HEK293 (cell line): ENCODE results near the gene TTC23L.

Experiments used
- CTCF ChIA-PET: fragments of 350-600 bp; formaldehyde crosslinking; extraction: SDS; loops from one replicate; lab custom pipeline; 2021; ENCODE audit warnings: antibody characterized with exemption; lab: Yijun Ruan, JAX
- POLR2A ChIA-PET: fragments of 300-600 bp; formaldehyde crosslinking; extraction: SDS; loops from one replicate; lab custom pipeline; 2020; ENCODE audit warnings: antibody characterized with exemption, inconsistent platforms; lab: Yijun Ruan, JAX
- H3K27ac ChIP-seq: fragments of 200-500 bp; sonication (Bioruptor generic); 2 replicates; pipeline ENCODE4 v1.5.1; 2014; ENCODE audit warnings: low read depth, low read length, control low read depth, inconsistent platforms; ENCODE audit errors: extremely low read depth
- H3K36me3 ChIP-seq, 2 experiments: fragments of 200-500 bp in 1 of 2; sonication (Bioruptor generic) in 1 of 2; 1 replicate in 1 of 2; 2 replicates in 1 of 2; pipeline ENCODE4 v1.5.1; 2014 to 2017; ENCODE audit warnings: inconsistent platforms in 2 of 2, low read length in 2 of 2; ENCODE audit not compliant: control insufficient read depth in 2 of 2, insufficient read depth in 1 of 2
- H3K4me1 ChIP-seq: fragments of 200-500 bp; sonication (Bioruptor generic); 2 replicates; pipeline ENCODE4 v1.5.1; 2014; ENCODE audit warnings: mild to moderate bottlenecking, low read length, inconsistent platforms; ENCODE audit not compliant: control insufficient read depth, insufficient read depth
- H3K4me3 ChIP-seq: 2 replicates; pipeline ENCODE4 v1.5.1; 2011; ENCODE audit warnings: low read depth, mild to moderate bottlenecking, control low read depth, low read length, moderate library complexity
- H3K9me3 ChIP-seq: fragments of 200-500 bp; sonication (Bioruptor generic); 2 replicates; pipeline ENCODE4 v1.5.1; 2014; ENCODE audit warnings: low read depth, low read length, inconsistent platforms; ENCODE audit not compliant: control insufficient read depth, insufficient read depth
- GLI4 ChIP-seq: fragments of 450-650 bp; formaldehyde crosslinking; IDR thresholded peaks from 2 replicates; pipeline ENCODE4 v1.5.1; 2016; ENCODE audit warnings: missing biosample characterization, missing genetic modification characterization
- IKZF3 ChIP-seq: fragments of 450-650 bp; IDR thresholded peaks from 2 replicates; pipeline ENCODE4 v1.5.0; 2018; ENCODE audit warnings: missing biosample characterization, mild to moderate bottlenecking, missing genetic modification characterization, moderate library complexity
- KLF1 ChIP-seq: fragments of 450-650 bp; formaldehyde crosslinking; IDR thresholded peaks from 2 replicates; pipeline ENCODE4 v1.5.1; 2016; ENCODE audit warnings: missing biosample characterization, missing genetic modification characterization
- MYNN ChIP-seq: fragments of 450-650 bp; formaldehyde crosslinking; IDR thresholded peaks from 2 replicates; pipeline ENCODE4 v1.5.1; 2016; ENCODE audit warnings: missing biosample characterization, missing genetic modification characterization, borderline replicate concordance
- OSR2 ChIP-seq: fragments of 450-650 bp; formaldehyde crosslinking; IDR thresholded peaks from 2 replicates; pipeline ENCODE4 v1.5.1; 2016; ENCODE audit warnings: missing biosample characterization, missing genetic modification characterization
- SETDB1 ChIP-seq: IDR thresholded peaks from one replicate; pipeline ENCODE4 v1.6.1; 2017; ENCODE audit warnings: mild to moderate bottlenecking, low read length, moderate library complexity, mixed read lengths; ENCODE audit not compliant: insufficient read length
- WT1 ChIP-seq: fragments of 450-650 bp; formaldehyde crosslinking; IDR thresholded peaks from 2 replicates; pipeline ENCODE4 v1.5.1; 2016; ENCODE audit warnings: missing biosample characterization, missing genetic modification characterization
- ZBTB8A ChIP-seq: fragments of 450-650 bp; formaldehyde crosslinking; IDR thresholded peaks from 2 replicates; pipeline ENCODE4 v1.5.1; 2016; ENCODE audit warnings: missing biosample characterization, missing genetic modification characterization
- ZNF274 ChIP-seq, 2 experiments: fragments of 200-500 bp in 1 of 2; fragments of 450-650 bp in 1 of 2; sonication (Bioruptor generic) in 1 of 2; formaldehyde crosslinking in 1 of 2; IDR thresholded peaks; 2 replicates each; pipeline versions ENCODE4 v1.5.1 to v1.6.1; 2014 to 2016; ENCODE audit warnings: borderline replicate concordance in 1 of 2, inconsistent platforms in 1 of 2, low read length in 1 of 2, missing biosample characterization in 1 of 2, missing genetic modification characterization in 1 of 2
- ZNF335 ChIP-seq: fragments of 450-650 bp; formaldehyde crosslinking; conservative IDR thresholded peaks from 2 replicates; pipeline ENCODE4 v1.5.1; 2016; ENCODE audit warnings: missing biosample characterization, missing genetic modification characterization
- ZNF350 ChIP-seq: fragments of 450-650 bp; formaldehyde crosslinking; IDR thresholded peaks from 2 replicates; pipeline ENCODE4 v1.5.0; 2017; ENCODE audit warnings: missing biosample characterization, mild to moderate bottlenecking, missing genetic modification characterization
- ZNF37A ChIP-seq: fragments of 450-650 bp; IDR thresholded peaks from 2 replicates; pipeline ENCODE4 v1.5.1; 2018; ENCODE audit warnings: missing biosample characterization, missing genetic modification characterization
- ZNF394 ChIP-seq: fragments of 450-650 bp; formaldehyde crosslinking; IDR thresholded peaks from 2 replicates; pipeline ENCODE4 v1.5.1; 2016; ENCODE audit warnings: missing biosample characterization, missing genetic modification characterization, mild to moderate bottlenecking, moderate library complexity, borderline replicate concordance
- ZNF426 ChIP-seq: fragments of 450-650 bp; formaldehyde crosslinking; IDR thresholded peaks from 2 replicates; pipeline ENCODE4 v1.5.1; 2017; ENCODE audit warnings: missing biosample characterization, missing genetic modification characterization, mild to moderate bottlenecking, inconsistent platforms, moderate library complexity
- ZNF433 ChIP-seq: fragments of 450-650 bp; formaldehyde crosslinking; IDR thresholded peaks from 2 replicates; pipeline ENCODE4 v1.5.1; 2016; ENCODE audit warnings: missing biosample characterization, missing genetic modification characterization, low read depth
- ZNF473 ChIP-seq: fragments of 450-650 bp; formaldehyde crosslinking; IDR thresholded peaks from 2 replicates; pipeline ENCODE4 v1.5.1; 2017; ENCODE audit warnings: missing biosample characterization, missing genetic modification characterization
- ZNF48 ChIP-seq: fragments of 450-650 bp; formaldehyde crosslinking; IDR thresholded peaks from 2 replicates; pipeline ENCODE4 v1.5.1; 2016; ENCODE audit warnings: missing biosample characterization, missing genetic modification characterization
- ZNF488 ChIP-seq: fragments of 450-650 bp; formaldehyde crosslinking; IDR thresholded peaks from 2 replicates; pipeline ENCODE4 v1.5.1; 2016; ENCODE audit warnings: missing biosample characterization, missing genetic modification characterization
- ZNF514 ChIP-seq: fragments of 450-650 bp; formaldehyde crosslinking; IDR thresholded peaks from 2 replicates; pipeline ENCODE4 v1.5.1; 2016; ENCODE audit warnings: missing biosample characterization, missing genetic modification characterization
- ZNF530 ChIP-seq: fragments of 450-650 bp; formaldehyde crosslinking; IDR thresholded peaks from 2 replicates; pipeline ENCODE4 v1.5.1; 2016; ENCODE audit warnings: low read depth, missing biosample characterization, missing genetic modification characterization
- ZNF549 ChIP-seq: fragments of 450-650 bp; IDR thresholded peaks from 2 replicates; pipeline ENCODE4 v1.5.1; 2018; ENCODE audit warnings: missing biosample characterization, missing genetic modification characterization, mild to moderate bottlenecking, inconsistent platforms, moderate library complexity
- ZNF555 ChIP-seq: fragments of 450-650 bp; formaldehyde crosslinking; conservative IDR thresholded peaks from 2 replicates; pipeline ENCODE4 v1.5.1; 2017; ENCODE audit warnings: missing biosample characterization, mild to moderate bottlenecking, missing genetic modification characterization, inconsistent platforms
- ZNF610 ChIP-seq: fragments of 450-650 bp; formaldehyde crosslinking; IDR thresholded peaks from 2 replicates; pipeline ENCODE4 v1.5.1; 2016; ENCODE audit warnings: missing biosample characterization, missing genetic modification characterization, borderline replicate concordance
- ZNF629 ChIP-seq: fragments of 450-650 bp; formaldehyde crosslinking; IDR thresholded peaks from 2 replicates; pipeline ENCODE4 v1.5.1; 2017; ENCODE audit warnings: missing biosample characterization, missing genetic modification characterization
- ZNF707 ChIP-seq: fragments of 450-650 bp; formaldehyde crosslinking; IDR thresholded peaks from 2 replicates; pipeline ENCODE4 v1.5.1; 2016; ENCODE audit warnings: missing biosample characterization, missing genetic modification characterization
- ZNF776 ChIP-seq: fragments of 450-650 bp; formaldehyde crosslinking; IDR thresholded peaks from 2 replicates; pipeline ENCODE4 v1.5.0; 2017; ENCODE audit warnings: missing biosample characterization, missing genetic modification characterization, borderline replicate concordance
- TF ChIP-seq, protein P1 (sequence below): fragments of 450-650 bp; formaldehyde crosslinking; IDR thresholded peaks from 2 replicates; pipeline ENCODE4 v1.5.1; 2017; ENCODE audit warnings: missing biosample characterization, missing genetic modification characterization
- TF ChIP-seq, protein P2 (sequence below): fragments of 450-650 bp; formaldehyde crosslinking; IDR thresholded peaks from 2 replicates; pipeline ENCODE4 v1.5.1; 2016; ENCODE audit warnings: missing biosample characterization, missing genetic modification characterization
- TF ChIP-seq, protein P3 (sequence below): fragments of 450-650 bp; formaldehyde crosslinking; IDR thresholded peaks from 2 replicates; pipeline ENCODE4 v1.5.1; 2016; ENCODE audit warnings: missing biosample characterization, missing genetic modification characterization

TTC23L gene

GRCh38 chr5:34914671-34915138 is 75.7 kb downstream of the TTC23L start:
- peaks cover 41 to 42% of the 10 kb centered on the region in 2 experiments for H3K36me3 ChIP-seq
- CTCF ChIA-PET: interaction anchor here (0.6 to 2.8 kb wide), 9 partner anchors 9 to 439 kb away, joined by 3 to 8 read pairs (median 4); no protein-coding TSS in a partner anchor
- H3K27ac ChIP-seq: peak overlapping the region; percentile 95
- H3K4me1 ChIP-seq: peaks cover 6% of the 10 kb centered on the region; the same call in 1 of the 2 replicates
- no peaks in the 10 kb centered on the region for H3K9me3 ChIP-seq
- POLR2A ChIA-PET: interaction anchor here (0.9 to 6.1 kb wide), 18 partner anchors 8 to 317 kb away, joined by 3 to 152 read pairs (median 6); partner anchors contain the start of genes DNAJC21, RAI14 and TTC23L
- peak overlapping the region; percentile 78 for H3K4me3 ChIP-seq
- TF ChIP-seq ZNF394 (no peak), GLI4 (tag by site-specific recombination) (no peak), ZNF473 (no peak), ZNF629 (tag by site-specific recombination) (no peak), IKZF3 (no peak), ZNF707 (tag by site-specific recombination) (no peak), MYNN (tag by site-specific recombination) (peak; percentile 70), ZNF488 (tag by site-specific recombination) (no peak), ZNF426 (no peak), ZNF335 (tag by site-specific recombination) (no peak), ZNF555 (tag by site-specific recombination) (no peak), KLF1 (tag by site-specific recombination) (no peak), ZNF549 (tag by site-specific recombination) (no peak), ZNF530 (tag by site-specific recombination) (no peak), SETDB1 (no peak), WT1 (no peak), OSR2 (no peak), ZNF776 (tag by site-specific recombination) (no peak), ZNF610 (tag by site-specific recombination) (no peak), ZNF514 (tag by site-specific recombination) (no peak), ZNF433 (tag by site-specific recombination) (no peak), ZNF37A (tag by site-specific recombination) (no peak), ZBTB8A (tag by site-specific recombination) (no peak), ZNF350 (tag by site-specific recombination) (no peak), ZNF274 (IDR thresholded peaks at IDR 0.05; ENCODE audit: low read length) (no peak), ZNF274 (tag by site-specific recombination; IDR thresholded peaks at IDR 0.05; ENCODE audit: borderline replicate concordance) (no peak), ZNF48 (no peak)
- TF ChIP-seq, protein P1, sequence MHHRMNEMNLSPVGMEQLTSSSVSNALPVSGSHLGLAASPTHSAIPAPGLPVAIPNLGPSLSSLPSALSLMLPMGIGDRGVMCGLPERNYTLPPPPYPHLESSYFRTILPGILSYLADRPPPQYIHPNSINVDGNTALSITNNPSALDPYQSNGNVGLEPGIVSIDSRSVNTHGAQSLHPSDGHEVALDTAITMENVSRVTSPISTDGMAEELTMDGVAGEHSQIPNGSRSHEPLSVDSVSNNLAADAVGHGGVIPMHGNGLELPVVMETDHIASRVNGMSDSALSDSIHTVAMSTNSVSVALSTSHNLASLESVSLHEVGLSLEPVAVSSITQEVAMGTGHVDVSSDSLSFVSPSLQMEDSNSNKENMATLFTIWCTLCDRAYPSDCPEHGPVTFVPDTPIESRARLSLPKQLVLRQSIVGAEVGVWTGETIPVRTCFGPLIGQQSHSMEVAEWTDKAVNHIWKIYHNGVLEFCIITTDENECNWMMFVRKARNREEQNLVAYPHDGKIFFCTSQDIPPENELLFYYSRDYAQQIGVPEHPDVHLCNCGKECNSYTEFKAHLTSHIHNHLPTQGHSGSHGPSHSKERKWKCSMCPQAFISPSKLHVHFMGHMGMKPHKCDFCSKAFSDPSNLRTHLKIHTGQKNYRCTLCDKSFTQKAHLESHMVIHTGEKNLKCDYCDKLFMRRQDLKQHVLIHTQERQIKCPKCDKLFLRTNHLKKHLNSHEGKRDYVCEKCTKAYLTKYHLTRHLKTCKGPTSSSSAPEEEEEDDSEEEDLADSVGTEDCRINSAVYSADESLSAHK: no peak
- TF ChIP-seq, protein P2, sequence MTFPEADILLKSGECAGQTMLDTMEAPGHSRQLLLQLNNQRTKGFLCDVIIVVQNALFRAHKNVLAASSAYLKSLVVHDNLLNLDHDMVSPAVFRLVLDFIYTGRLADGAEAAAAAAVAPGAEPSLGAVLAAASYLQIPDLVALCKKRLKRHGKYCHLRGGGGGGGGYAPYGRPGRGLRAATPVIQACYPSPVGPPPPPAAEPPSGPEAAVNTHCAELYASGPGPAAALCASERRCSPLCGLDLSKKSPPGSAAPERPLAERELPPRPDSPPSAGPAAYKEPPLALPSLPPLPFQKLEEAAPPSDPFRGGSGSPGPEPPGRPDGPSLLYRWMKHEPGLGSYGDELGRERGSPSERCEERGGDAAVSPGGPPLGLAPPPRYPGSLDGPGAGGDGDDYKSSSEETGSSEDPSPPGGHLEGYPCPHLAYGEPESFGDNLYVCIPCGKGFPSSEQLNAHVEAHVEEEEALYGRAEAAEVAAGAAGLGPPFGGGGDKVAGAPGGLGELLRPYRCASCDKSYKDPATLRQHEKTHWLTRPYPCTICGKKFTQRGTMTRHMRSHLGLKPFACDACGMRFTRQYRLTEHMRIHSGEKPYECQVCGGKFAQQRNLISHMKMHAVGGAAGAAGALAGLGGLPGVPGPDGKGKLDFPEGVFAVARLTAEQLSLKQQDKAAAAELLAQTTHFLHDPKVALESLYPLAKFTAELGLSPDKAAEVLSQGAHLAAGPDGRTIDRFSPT (tag by site-specific recombination): no peak
- TF ChIP-seq, protein P3, sequence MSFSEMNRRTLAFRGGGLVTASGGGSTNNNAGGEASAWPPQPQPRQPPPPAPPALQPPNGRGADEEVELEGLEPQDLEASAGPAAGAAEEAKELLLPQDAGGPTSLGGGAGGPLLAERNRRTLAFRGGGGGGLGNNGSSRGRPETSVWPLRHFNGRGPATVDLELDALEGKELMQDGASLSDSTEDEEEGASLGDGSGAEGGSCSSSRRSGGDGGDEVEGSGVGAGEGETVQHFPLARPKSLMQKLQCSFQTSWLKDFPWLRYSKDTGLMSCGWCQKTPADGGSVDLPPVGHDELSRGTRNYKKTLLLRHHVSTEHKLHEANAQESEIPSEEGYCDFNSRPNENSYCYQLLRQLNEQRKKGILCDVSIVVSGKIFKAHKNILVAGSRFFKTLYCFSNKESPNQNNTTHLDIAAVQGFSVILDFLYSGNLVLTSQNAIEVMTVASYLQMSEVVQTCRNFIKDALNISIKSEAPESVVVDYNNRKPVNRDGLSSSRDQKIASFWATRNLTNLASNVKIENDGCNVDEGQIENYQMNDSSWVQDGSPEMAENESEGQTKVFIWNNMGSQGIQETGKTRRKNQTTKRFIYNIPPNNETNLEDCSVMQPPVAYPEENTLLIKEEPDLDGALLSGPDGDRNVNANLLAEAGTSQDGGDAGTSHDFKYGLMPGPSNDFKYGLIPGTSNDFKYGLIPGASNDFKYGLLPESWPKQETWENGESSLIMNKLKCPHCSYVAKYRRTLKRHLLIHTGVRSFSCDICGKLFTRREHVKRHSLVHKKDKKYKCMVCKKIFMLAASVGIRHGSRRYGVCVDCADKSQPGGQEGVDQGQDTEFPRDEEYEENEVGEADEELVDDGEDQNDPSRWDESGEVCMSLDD (tag by site-specific recombination): no peak
